ENCODE results near the gene CHST1.

CHST1 gene

DNA sequence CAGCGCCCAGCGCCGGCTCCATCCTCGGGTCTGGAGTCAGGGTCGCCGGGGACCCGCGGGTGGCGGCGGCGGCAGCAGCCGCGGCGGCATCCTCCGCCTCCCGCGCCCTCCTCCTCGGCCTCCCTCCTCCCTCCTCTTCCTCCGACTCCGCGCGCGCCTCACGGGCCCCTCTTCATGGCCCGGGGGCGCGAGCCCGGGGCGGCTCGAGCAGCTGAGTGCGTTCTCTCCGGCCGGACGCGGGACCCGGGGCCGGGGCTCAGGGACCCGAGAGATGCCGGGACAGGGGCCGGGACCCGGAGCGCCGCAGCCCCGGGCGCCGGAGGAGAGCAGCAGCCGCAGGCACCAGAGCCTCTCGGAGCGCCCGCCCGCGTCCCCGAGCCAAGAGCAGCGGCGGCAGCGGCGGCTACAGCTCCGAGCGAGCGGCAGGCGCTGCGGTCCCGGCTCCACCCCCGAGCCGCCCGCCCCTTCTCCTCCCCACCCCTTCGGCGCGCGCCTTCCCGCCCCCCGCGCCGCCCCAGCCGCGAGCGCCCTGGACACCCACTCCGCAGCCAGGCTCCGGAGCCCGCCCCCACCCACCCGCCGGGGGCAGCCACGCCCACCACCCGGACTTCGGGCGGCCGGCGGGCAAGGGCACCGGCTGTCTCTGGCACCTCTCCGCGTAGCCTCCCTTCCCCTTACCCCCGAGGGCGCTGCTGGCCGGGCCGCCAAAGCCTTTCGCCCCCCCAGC is at the start of gene CHST1:
Gene CHST1, minus strand, starts transcription at position 417 of the 727 bp plus-strand sequence. CDS start 14,699 bp downstream, outside the sequence.
- no peak for DNase-seq

GRCh38 chr11:45713573-45713972 is 48.2 kb upstream of the CHST1 start:
- no peak for DNase-seq

- DNase-seq: no peak
Observed at GRCh38 chr11:45710561-45710960, 45.1 kb upstream of the CHST1 start.

DNA sequence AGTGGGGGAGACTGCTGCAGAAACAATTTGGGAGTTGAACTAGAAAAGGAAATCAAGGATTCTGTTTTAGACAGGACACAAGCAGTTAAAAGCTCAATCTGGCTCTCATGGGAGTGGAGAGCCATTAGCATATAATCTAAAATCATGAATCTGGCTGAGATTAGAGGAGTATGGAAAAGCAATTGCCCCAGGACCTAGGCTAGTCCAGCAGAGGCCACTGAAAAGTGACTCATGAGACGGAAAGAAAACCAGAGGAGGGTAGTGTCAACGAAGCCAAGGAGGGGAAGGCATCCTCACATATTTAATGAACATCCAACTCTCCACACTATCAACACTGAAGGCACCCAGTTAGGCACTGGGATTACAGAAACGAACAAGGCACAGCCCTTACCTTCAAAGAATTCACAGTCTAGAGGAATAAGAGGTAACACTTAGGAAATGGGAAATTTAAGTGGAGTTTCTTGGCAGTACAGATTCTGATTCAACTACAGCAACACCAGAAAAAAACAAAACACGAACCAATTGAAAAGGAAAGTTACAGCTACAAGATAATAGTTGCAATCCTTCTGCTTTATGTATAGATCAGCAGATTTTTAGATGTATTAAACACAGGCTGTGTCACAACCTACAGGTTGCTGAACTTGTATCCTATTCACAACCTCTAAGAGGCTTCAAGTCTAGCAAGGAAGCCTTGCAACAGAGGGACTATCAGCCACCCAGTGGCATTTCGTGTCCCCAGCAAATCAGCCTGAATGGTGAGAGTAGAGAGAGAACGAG is 43.7 kb upstream of the CHST1 start:
- DNase-seq: no peak

GRCh38 chr11:45704635-45705034 is 39.2 kb upstream of the CHST1 start:
- no peak for DNase-seq

DNA sequence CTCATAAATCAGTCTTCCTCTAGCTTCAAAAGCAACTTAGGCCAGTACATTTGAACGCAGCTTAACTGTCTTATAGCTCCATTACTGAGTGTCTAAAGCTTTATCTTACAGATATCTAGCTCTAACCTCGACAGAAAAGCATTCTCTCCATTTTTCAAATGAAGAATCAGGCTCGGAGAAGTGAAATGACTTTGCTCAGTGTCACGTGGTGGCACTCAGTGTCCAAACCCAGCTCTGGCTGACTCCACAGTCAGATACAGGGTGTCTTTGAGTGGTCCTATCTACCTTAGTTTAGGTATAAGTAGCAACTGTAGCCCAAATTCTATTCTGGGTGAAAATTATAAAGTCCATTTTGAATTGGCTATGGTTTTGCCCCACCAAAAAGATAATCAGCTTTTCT is 38.7 kb upstream of the CHST1 start:
- no peak for DNase-seq

DNA sequence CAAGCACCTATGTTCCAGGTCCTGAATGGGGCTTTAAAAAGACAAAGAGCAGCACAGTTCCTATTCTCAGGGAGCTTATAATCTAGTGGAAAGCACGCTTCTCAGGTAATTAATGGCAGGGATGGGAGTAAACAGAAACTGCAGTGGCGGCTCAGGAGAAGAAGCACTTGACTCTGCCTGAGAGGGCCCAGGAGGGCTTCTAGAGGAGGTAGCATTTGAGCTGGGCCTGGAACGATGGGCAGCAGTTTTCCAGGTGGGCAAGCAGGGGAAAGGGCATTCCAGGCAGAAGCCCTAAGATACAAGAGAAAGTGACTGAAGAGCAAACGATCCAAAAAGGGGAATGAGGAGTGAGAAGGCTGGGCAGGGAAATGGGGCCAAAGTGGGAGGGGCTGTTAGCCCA is 37.1 kb upstream of the CHST1 start:
- no peak for DNase-seq

GRCh38 chr11:45698777-45699497 is 33.5 kb upstream of the CHST1 start:
- no peak for DNase-seq

GRCh38 chr11:45692808-45693453 is 27.5 kb upstream of the CHST1 start:
- no peak for DNase-seq

- no peak for DNase-seq
Observed at GRCh38 chr11:45688472-45689033, 23.1 kb upstream of the CHST1 start.

- no peak for DNase-seq
Observed at GRCh38 chr11:45687836-45688235, 22.4 kb upstream of the CHST1 start.

GRCh38 chr11:45685964-45686537 is 20.6 kb upstream of the CHST1 start:
- no peak for DNase-seq

GRCh38 chr11:45684440-45684839 is 19.0 kb upstream of the CHST1 start:
- no peak for DNase-seq

DNA sequence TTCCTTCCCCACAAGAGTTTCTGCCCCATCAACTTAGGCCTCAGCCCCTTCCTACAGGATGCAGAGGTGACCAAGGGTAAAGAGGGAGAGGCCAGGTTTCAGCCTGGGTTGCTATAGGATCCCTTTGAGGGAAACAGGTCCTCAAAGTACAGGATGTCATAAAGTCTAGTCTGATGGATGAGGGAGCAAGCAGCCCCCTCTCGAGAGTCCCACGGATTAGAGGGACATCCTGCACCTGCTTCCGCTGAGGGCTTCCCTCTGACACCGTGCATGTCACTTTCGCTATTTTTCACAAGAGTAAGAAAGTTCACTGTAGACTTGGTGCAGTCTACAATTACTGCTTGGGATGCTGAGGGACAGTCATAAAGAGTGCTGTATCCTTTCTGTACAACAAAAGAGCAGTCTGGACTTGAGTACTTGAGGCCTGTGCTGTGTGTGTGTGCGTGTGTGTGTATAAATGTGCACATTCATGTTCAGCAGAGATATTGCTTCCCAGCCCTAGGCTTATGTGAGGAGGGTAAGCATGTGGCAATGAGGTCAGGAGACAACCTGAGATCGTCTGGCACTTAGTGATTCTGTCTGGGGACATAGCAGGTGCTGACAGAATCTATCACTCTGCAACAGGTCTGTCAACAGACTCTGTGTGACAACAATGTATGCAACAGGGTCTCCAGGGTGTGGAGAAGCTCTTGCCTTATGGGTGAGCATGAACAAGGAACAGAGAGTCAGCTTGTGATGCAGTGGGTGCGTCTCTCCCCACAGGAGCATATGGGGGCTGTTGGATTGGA is 18.0 kb upstream of the CHST1 start:
- DNase-seq: no peak

DNA sequence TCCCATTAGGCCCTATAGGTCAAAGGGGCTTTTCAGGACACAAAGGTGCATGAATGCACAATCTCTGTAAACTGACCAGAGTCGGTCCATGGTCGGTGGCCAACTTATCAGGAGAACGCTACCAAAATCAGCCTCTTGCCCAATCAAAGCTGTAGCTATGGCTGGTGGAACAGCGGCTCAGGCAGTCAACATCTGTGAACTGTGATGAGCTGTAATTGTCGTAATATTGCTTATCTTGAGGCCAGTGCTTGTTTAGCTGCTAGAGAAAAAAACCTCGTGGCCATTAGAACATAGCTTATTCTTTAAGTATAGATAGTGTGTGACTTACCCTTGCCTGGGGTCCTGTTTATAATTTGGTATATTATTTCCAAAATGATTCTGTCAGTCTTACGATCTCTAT is 14.4 kb upstream of the CHST1 start:
- DNase-seq: no peak

DNA sequence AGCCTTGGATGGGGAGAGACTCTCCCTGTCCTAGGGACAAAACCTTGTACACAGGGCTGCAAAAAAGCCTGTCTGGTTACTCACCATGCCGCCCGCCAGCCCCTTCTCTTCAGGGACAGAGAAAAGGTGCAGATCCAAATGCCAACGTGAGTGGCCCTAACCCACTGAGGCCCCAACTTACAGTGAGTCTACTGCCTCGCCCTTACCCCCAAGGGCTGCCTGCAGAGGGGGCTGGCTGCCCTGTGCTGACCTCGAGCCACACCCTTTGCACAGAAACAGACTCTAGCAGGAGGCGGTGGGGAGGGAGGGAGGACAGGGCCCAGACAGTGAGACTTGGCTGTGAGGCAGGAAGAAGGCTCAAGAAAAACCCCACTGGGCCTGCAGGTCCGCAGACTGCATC is 13.6 kb upstream of the CHST1 start:
- no peak for DNase-seq

DNA sequence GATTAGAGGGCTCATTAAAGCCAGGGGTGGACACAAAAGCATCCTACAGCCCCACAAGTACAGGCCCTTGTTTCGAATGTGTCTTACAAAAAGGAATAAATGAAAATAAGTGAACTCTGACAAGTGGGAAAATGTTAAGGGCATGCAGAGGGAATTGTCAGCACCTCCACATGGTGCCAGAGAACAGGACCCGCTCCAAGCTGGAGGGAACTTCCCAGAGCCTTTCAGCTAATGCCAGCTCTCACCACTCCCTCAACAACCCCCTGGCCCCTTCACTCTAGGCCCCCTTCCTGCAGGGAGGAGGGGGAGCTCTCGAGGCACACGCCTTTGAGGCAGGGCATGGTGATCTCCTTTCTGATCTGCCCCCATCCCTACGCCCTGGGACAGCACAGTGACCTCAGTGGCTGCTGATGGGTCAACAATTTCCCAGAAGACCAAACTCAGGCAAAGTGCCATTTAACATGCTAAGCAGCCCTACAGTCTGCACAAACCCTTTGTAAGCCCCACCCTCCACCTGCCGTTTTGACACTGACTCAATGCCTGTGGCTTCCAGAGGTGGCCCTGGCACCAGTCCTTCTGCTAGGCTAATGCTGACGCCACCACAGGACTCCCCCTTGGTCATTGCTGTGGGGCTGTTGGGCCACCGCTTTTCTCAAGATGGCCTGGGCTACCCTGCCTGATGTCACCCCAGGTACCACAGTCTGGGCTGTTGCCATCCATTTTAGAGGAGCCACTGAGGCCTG is 12.5 kb upstream of the CHST1 start:
- DNase-seq: no peak

DNA sequence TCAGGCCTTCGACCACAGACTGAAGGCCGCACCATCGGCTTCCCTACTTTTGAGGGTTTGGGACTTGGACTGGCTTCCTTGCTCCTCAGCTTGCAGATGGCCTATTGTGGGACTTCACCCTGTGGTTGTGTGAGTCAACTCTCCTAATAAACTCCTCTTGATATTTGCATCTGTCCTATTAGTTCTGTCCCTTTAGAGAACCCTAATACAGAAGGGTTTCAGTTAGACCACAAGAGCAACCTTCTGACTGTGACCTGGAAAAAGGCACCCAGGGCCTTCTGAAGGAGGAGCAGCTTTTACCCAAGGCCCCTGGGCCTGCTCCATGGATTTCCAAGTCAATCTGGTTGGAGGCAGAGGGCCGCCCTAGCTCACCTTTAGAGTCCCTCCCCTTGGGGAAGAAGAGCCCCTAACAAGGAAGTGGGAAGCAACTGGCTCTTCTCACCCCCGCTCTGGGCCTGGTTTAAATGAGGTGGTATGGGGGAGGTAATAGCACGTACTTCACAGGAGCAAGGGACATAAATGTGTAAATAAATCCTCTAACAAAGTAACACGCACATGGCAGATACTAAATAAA is 11.2 kb upstream of the CHST1 start:
- no peak for DNase-seq

DNA sequence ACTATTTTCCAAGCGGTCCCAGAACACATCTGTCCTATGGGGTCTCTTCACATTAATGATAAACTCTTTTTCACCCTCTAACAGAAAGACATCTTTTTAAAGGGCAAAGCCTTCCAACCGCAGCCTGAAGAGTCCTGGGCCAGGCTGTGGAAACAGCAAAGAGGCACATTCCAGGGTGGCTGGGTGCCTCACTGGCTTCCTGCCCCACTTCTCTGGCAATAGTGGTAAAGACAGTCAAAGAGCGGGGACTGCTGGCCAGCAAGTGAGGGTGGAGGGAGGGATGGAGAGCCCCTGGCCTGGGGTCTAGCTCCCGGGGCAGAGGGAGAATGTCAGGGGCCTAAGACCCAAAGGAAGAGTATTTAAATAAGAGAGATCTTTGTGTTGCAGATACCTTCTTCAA is 10.2 kb upstream of the CHST1 start:
- no peak for DNase-seq

DNA sequence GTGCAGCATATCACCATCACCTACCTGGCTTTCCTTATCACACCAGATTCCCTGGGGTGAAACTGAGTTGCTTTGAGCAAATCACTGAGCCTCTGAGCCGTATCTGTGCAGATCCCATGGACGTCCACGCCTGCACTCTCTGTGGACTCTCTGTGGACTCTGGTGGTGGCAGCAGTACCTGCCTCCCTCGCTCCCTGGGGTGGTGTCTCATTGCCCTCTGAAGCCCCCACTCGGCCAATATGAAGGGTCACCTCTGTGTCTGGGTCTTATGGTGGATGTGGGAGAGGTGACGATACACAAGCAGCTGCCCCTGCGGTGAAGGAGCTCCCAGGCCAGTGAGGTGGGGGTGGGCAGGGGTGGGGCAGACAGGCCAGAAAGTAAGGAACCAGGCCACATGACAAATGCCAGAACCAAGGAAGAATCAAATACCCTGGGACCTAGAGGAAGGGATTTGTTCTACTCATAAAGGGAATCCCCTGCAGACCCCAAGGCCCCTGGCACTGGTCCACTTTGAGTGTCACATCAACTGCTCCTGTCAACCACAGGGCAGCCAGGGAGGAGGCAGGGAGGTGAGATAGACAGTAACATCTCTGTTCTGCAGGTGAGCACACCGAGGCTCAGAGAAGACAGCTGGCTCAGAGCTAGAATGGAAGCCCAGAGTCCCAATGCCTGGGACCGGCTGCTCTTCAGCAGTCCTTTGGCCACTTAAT is 9.2 kb upstream of the CHST1 start:
- no peak for DNase-seq
